ENCODE results near the gene MYO16.

- TF ChIP-seq POLR2A (IDR thresholded peaks at IDR 0.05; ENCODE audit: low read depth, low read length) (no peak), POLR2AphosphoS5 (IDR thresholded peaks at IDR 0.05; ENCODE audit: low read depth, low read length) (no peak)
Measured at GRCh38 chr13:109095126-109095525, 465.7 kb downstream of the MYO16 start.

All from GM12891 (cell line).